Activated CD4-positive, alpha-beta T cell treated with anti-CD3 and anti-CD28 coated beads for 1 hour (primary cell): Measurements from ENCODE around the gene AKNA.

Source experiments
- DNase-seq: peaks from one replicate; pipeline ENCODE4 v3.0.0-alpha.2; 2020

Gene AKNA

DNA sequence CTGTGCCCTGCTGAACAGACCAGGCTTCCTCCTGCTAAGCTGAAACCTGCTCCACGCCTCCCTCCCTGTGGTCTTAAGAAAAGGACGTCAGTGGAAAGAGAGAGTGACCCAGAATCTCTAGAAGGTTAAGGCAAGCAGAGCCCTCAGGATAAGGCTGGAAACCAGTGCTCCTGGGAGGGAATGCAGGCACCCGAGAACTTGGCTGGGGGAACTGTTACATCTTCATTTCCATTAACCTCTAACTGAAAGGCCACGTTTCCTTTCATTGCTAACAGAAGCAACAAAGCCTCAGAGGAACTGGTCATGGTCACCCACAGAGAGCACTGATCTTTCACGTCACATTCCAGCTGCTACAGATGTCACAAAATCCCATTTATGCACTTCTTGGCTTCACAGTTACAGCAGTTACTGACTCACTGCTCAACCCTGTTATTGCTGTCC is 26.1 kb upstream of the AKNA start:
- no peak for DNase-seq

- DNase-seq, result no peak
Measured at GRCh38 chr9:114412048-114412683, 24.4 kb upstream of the AKNA start.

GRCh38 chr9:114411452-114411851 is 23.7 kb upstream of the AKNA start:
- no peak for DNase-seq

- no peak for DNase-seq
Measured at GRCh38 chr9:114410910-114411309, 23.1 kb upstream of the AKNA start.

GRCh38 chr9:114409842-114410241 is 22.1 kb upstream of the AKNA start:
- DNase-seq, result no peak

- DNase-seq, result no peak
Measured at GRCh38 chr9:114409103-114409780, 21.5 kb upstream of the AKNA start.

- DNase-seq, result no peak
Measured at GRCh38 chr9:114408645-114409044, 20.9 kb upstream of the AKNA start.

DNA sequence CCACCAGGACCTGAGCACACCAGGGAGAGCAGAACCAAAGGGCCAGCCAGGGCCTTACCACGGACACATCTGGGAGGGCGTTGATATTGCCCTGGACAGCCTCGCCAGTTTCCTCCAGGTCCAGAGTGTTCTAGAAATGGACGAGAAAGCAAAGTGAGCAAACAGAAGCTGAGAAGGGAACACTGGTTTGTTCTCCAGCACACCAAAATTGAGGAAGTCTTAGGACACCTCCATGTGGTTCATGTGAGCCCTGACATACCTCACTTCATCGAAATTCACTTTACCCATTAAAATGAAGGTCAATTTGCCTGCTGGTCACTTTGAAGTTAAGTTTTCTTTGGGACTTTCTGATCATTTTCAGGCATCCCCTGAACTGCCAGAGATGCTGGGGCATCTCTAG is 20.1 kb upstream of the AKNA start:
- no peak for DNase-seq

DNA sequence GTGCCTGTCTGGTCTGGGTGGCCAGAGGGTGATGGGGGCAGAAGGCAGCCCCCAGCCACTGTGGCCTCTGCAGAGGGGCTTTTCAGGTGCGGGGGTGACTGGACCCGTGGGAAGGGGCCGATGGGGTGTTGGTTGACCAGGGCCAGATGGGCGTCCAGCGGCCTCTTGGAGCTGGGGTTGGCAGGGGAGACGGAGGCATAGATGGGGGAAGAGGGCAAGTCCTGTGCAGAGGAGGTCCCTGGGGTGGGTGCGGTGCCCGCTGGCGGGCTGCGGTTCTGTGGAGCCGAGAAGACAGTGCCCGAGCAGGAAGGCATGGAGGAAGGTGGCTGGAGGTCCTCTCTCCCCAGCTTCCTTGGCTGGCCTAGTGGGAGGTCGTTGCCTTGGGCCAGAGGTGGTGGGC is 18.7 kb upstream of the AKNA start:
- no peak for DNase-seq

DNA sequence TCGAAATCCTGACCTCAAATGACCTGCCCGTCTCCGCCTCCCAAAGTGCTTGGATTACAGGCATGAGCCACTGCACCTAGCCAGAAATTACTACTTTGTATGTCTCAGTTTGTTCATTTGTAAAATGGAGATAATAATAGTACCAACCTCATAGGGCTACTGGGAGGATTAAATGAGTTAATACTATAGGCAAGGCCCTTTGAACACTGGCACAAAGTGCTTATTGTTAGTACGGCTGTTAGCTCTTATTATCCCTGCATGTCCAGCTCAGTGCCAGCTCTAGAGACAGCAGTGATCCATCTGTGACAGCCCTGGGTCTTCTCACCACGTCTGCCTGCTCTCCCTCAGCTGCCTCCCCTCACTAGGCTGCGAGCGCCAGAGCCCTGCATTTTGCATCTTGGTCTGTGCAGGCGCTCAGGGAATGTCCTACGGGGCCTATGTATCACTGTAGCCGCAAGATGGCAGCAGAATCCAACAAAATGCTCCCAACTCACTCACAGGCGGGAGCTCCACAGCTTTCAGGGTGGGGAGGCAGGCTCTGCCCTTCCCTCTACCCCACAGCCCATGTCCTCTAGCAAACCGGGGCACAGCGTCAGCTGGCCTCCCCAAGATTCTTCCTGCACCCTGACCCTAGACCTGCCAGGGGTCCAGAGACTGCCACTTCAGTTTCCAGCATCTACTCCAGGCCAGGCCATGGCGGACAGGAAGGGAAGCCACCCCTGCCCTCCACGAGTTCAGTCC is 17.7 kb upstream of the AKNA start:
- peak; percentile 71 for DNase-seq

- no peak for DNase-seq
Measured at GRCh38 chr9:114404531-114404930, 16.7 kb upstream of the AKNA start.

- no peak for DNase-seq
Measured at GRCh38 chr9:114403153-114403756, 15.5 kb upstream of the AKNA start.

DNA sequence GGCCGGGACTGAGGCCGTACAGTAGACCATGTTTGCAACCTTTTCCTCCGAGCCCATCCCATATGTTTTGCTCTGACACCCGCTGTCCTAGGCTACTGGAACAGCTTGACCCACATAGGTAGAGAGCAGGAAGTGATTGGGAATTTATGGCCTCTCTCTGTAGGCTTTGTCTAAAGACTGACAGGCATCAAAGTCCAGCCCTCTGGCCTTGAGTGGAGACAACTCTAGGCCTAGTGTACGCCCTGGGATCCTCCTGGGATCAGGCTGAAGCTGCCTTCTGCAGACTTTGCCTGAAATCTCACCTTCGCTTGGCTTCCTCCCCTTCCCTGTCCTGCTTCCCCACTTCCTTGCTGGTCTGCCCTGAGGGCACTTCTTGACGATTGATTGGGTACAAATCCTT is 13.6 kb upstream of the AKNA start:
- no peak for DNase-seq

DNA sequence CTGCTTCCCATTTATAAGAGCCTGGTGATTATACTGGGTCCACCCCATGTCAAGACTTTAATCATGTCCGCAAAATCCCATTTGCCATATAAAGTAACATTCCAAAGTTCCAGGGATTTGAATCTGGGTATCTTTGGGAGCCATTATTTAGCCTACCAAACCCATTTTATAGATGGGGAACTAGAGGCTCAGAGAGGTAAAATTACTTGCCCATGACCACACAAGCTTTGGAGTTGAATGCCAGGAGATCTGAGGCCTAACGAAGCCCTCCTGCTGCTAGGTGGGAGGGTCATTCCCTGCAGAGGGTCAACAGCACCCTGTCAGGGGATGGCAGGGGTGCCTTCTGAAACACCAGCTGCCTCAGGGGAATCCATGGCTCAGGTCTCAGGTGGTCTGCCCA is 13.0 kb upstream of the AKNA start:
- no peak for DNase-seq

- DNase-seq, result no peak
Measured at GRCh38 chr9:114400219-114400618, 12.4 kb upstream of the AKNA start.

DNA sequence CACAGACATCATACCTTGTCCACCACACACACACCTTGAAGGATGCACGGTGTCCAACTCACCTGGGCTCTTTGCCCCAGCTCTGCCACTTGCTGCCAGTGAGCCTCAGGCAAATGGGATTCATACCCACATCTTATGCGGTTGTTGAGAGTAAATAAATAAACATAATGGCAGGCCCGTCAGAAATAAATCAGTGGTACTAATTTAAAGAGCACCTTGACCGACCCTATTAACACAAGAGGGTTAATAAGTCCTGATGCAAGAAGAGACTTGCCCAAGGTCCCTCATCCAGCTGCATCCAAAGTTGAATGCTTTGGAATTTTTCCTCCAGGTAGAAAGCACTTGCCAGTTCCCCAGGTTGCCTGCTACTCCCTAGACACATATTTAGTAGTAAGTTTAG is 11.6 kb upstream of the AKNA start:
- DNase-seq, result no peak

GRCh38 chr9:114397848-114398605 is 10.2 kb upstream of the AKNA start:
- peak; percentile 90 for DNase-seq

DNA sequence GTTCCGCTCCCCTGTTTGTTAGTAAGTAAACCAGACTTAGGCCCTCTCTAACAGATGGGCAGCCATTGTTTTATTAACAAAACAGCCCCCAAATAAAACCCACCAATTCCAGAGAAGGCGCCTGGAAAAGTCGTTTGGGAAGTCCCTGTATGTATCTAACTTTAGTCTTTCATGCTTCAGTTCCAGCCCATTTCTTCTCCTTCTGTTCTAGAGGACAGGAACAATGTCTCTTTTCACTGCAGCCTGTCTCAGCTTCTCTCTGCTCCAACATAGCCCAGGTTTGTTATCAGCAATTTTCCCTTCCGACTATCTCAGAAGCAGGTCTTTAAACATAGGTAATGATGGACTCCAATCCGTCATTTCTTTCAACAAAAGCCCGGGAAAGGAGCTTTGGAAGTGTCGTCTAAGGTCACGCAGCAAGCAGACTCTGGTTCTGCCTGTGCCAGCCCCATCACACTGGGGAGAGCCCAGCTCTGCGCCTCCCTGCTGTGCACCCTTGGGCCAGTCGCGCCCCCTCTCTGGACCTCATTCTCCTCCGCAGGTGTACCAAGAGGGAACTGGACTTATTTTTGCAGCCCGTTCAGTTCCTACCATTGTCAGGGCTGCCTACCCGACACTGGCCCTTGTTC is 9.6 kb upstream of the AKNA start:
- no peak for DNase-seq

DNA sequence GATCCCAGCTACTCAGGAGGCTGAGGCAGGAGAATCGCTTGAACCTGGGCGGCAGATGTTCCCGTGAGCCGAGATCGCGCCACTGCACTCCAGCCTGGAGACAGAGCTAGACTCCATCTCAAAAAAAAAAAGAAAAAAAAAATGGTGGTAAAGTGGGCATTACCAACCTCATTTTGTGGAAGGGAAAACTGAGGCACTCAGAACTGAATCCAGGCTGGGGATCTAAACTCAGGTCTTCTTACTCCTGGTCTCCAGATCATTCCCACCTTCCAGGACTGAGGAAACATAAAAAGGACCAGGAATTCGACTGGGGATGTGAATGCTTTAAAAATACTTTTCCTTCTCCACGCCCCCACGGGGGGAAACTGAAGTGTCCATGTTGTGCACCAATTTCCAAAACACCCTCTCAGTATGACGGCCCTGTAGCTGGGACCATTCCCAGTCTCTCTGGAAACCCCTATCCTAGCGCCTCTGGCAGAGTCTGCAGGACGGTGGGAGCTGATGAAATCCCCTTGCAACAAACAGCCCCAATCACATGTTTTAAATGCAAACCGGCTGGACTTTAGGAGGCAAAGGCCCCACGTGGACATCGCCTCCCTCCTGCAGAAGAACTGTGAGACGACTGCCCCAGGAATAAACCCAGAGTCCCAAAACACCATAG is 8.9 kb upstream of the AKNA start:
- no peak for DNase-seq

DNA sequence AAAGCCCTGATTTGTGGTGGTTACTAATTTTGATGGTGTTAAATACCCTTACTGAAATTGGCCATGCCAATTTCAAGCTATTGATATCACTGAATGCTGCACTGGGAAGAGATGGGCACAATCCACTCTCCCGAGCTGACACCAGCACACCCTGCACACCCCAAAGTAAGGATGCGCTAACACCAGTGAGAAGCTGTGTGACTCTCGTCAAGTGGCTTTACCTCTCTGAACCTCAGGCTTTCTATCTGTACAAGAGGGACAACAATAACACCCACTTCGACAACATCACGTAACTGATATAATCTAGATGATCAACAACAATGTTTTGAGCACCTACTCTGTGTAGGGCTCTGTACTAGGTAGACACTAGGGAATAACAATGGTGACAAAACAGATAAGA is 8.0 kb upstream of the AKNA start:
- no peak for DNase-seq

- no peak for DNase-seq
Measured at GRCh38 chr9:114395334-114395617, 7.5 kb upstream of the AKNA start.
